Measurements from ENCODE around the gene RNF123. TPM values are rescaled to one million over a fixed set of nuclear protein-coding genes. Genes with fewer than 3 reads are reported as not detected.

RNF123 gene
- total RNA-seq, 2 donors from 2014 or later, result 18.4 to 28.7 TPM

DNA sequence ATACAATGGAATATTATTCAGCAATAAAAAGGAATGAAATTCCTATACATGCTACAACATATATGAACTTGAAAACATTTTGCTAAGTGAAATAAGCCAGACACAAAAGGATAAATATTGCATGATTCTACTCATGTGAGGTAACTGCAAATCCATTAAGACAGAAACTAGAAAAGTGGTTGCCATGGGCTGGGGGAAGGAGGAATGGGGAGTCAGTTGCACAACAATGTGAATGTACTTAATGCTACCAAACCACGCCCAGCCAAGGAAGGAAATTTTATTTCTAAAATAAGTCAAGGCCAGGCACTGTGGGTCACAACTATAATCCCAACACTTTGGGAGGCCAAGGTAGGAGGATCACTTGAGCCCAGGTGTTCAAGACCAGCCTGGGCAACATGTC is 44.2 kb downstream of the RNF123 start:
- Histone ChIP-seq H3K9me3 (no peaks in the 10 kb centered on the region), H3K36me3 (replicated peaks in 1 of 2; ENCODE audit: insufficient read depth in 1 of 2, low read depth in 2 of 2) (peaks cover 0 to 29% of the 10 kb centered on the region in 2 donors), H3K4me3 (no peak overlapping the region), H3K4me1 (no peaks in the 10 kb centered on the region), H3K27me3 (no peaks in the 10 kb centered on the region), H3K27ac (no peak overlapping the region)
- TF ChIP-seq POLR2A (IDR thresholded peaks at IDR 0.05) (no peak), CTCF (IDR thresholded peaks at IDR 0.05) (no peak)
- WGBS, 2 donors, result 87 to 89% methylated on average over 1 of the region's 1 CpG
- ATAC-seq (no peak), DNase-seq (no peak)
- intact Hi-C loops (cut with DNase I), result no loop called here

GRCh38 chr3:49734752-49735151 is 45.4 kb downstream of the RNF123 start:
- peaks cover 0 to 29% of the 10 kb centered on the region in 2 donors for H3K36me3 ChIP-seq (replicated peaks in 1 of 2; ENCODE audit: insufficient read depth in 1 of 2, low read depth in 2 of 2)
- no peak for ATAC-seq
- no peaks in the 10 kb centered on the region for H3K9me3 ChIP-seq
- no peaks in the 10 kb centered on the region for H3K27me3 ChIP-seq
- intact Hi-C loops (cut with DNase I), result no loop called here
- no peaks in the 10 kb centered on the region for H3K4me1 ChIP-seq
- DNase-seq, result no peak
- 93 to 94% methylated on average over 6 of the region's 6 CpGs for WGBS, 2 donors
- no peak overlapping the region for H3K4me3 ChIP-seq
- no peak overlapping the region for H3K27ac ChIP-seq
- no peak for TF ChIP-seq POLR2A (IDR thresholded peaks at IDR 0.05)

GRCh38 chr3:49738067-49738713 is 48.8 kb downstream of the RNF123 start:
- 89 to 91% methylated on average over 10 to 11 of the region's 11 CpGs for WGBS, 2 donors
- H3K27ac ChIP-seq, result no peak overlapping the region
- TF ChIP-seq CTCF (IDR thresholded peaks at IDR 0.05) (no peak), POLR2A (IDR thresholded peaks at IDR 0.05) (no peak)
- H3K36me3 ChIP-seq (replicated peaks in 1 of 2; ENCODE audit: insufficient read depth in 1 of 2, low read depth in 2 of 2), result peaks cover 0 to 19% of the 10 kb centered on the region in 2 donors
- no peak overlapping the region for H3K4me3 ChIP-seq
- DNase-seq (no peak), ATAC-seq (no peak)
- H3K4me1 ChIP-seq, result no peaks in the 10 kb centered on the region
- intact Hi-C loops (cut with DNase I), result no loop called here
- no peaks in the 10 kb centered on the region for H3K9me3 ChIP-seq
- H3K27me3 ChIP-seq, result no peaks in the 10 kb centered on the region

DNA sequence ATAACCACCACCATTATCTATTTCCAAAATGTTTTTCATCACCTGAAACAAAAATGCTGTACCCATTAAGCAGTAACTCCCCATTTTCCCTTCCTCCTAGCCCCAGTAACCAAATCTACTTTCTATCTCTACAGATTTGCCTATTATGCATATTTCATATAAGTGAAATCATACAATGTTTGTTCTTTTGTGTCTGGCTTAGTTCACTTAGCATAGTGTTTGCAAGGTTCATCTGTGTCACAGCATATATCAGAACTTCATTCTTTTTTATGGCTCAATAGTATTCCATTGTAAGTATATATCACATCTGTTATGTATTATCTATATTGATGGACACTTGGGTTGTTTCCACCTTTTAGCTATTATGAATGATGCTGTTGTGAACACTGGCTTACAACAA is 51.1 kb downstream of the RNF123 start:
- DNase-seq (no peak), ATAC-seq (no peak)
- Histone ChIP-seq H3K36me3 (replicated peaks in 1 of 2; ENCODE audit: insufficient read depth in 1 of 2, low read depth in 2 of 2) (peaks cover 0 to 13% of the 10 kb centered on the region in 2 donors), H3K27ac (no peak overlapping the region), H3K4me1 (no peaks in the 10 kb centered on the region), H3K27me3 (no peaks in the 10 kb centered on the region), H3K9me3 (no peaks in the 10 kb centered on the region), H3K4me3 (no peak overlapping the region)
- TF ChIP-seq POLR2A (IDR thresholded peaks at IDR 0.05) (no peak), CTCF (IDR thresholded peaks at IDR 0.05) (no peak)
- intact Hi-C loops (cut with DNase I), result no loop called here

- H3K9me3 ChIP-seq, result no peaks in the 10 kb centered on the region
- TF ChIP-seq POLR2A (IDR thresholded peaks at IDR 0.05) (no peak), CTCF (IDR thresholded peaks at IDR 0.05) (no peak)
- WGBS, 2 donors, result 76 to 89% methylated on average over 2 of the region's 2 CpGs
- no peak for DNase-seq
- ATAC-seq, result no peak
- H3K4me1 ChIP-seq, result peaks cover 8% of the 10 kb centered on the region
- H3K36me3 ChIP-seq (replicated peaks in 1 of 2; ENCODE audit: insufficient read depth in 1 of 2, low read depth in 2 of 2), result no peaks in the 10 kb centered on the region
- intact Hi-C loops (cut with DNase I), result no loop called here
- no peaks in the 10 kb centered on the region for H3K27me3 ChIP-seq
- no peak overlapping the region for H3K4me3 ChIP-seq
- H3K27ac ChIP-seq, result no peak overlapping the region
These were observed 56.6 kb downstream of the RNF123 start for GRCh38 chr3:49745986-49746385.
